H9 (cell line): ENCODE results near the gene DNAH8. TPM values are rescaled to one million over a fixed set of nuclear protein-coding genes. Genes with fewer than 3 reads are reported as not detected.

Source experiments
- DNase-seq: peaks from one replicate; pipeline ENCODE4 v3.0.0-alpha.2; 2017
- H2AFZ ChIP-seq: one replicate; pipeline ENCODE4 v1.6.1; 2013; ENCODE audit warnings: mild to moderate bottlenecking, low read length, control low read depth, moderate library complexity
- H2AK5ac ChIP-seq: 2 replicates; pipeline ENCODE4 v1.6.1; 2013; ENCODE audit warnings: low read length, control low read depth, mixed read lengths; ENCODE audit not compliant: insufficient read length
- H2BK120ac ChIP-seq: one replicate; pipeline ENCODE4 v1.6.1; 2013; ENCODE audit warnings: low read depth, mild to moderate bottlenecking, low read length, control low read depth, inconsistent platforms; ENCODE audit not compliant: poor library complexity, severe bottlenecking
- H2BK12ac ChIP-seq: 2 replicates; pipeline ENCODE4 v1.6.1; 2013; ENCODE audit warnings: low read length, control low read depth, mixed read lengths, low read depth; ENCODE audit not compliant: insufficient read length
- H2BK15ac ChIP-seq: 2 replicates; pipeline ENCODE4 v1.6.1; 2013; ENCODE audit warnings: low read depth, low read length, control low read depth
- H2BK20ac ChIP-seq: one replicate; pipeline ENCODE4 v1.6.1; 2013; ENCODE audit warnings: low read depth, mild to moderate bottlenecking, low read length, control low read depth, inconsistent platforms; ENCODE audit not compliant: poor library complexity, severe bottlenecking
- H2BK5ac ChIP-seq: 2 replicates; pipeline ENCODE4 v1.6.1; 2013; ENCODE audit warnings: low read length, control low read depth, mixed read lengths; ENCODE audit not compliant: insufficient read length
- H3K14ac ChIP-seq: 2 replicates; pipeline ENCODE4 v1.6.1; 2013; ENCODE audit warnings: low read length, control low read depth; ENCODE audit not compliant: insufficient read depth
- H3K18ac ChIP-seq: 2 replicates; pipeline ENCODE4 v1.6.1; 2013; ENCODE audit warnings: low read depth, mild to moderate bottlenecking, mixed read lengths, low read length, control low read depth; ENCODE audit not compliant: insufficient read length
- H3K23ac ChIP-seq: 2 replicates; pipeline ENCODE4 v1.6.1; 2013; ENCODE audit warnings: low read length, control low read depth, mixed read lengths, low read depth; ENCODE audit not compliant: insufficient read length
- H3K23me2 ChIP-seq: 2 replicates; pipeline ENCODE4 v1.6.1; 2013; ENCODE audit warnings: low read depth, mild to moderate bottlenecking, mixed read lengths, low read length, control low read depth; ENCODE audit not compliant: insufficient read length, poor library complexity, severe bottlenecking
- H3K27ac ChIP-seq: 2 replicates; pipeline ENCODE4 v1.5.1; 2013; ENCODE audit warnings: low read length, control low read depth, mixed read lengths, low read depth; ENCODE audit not compliant: insufficient read length
- H3K27me3 ChIP-seq: 2 replicates; pipeline ENCODE4 v1.6.1; 2013; ENCODE audit warnings: low read length, control low read depth, inconsistent platforms; ENCODE audit not compliant: insufficient read depth
- H3K4ac ChIP-seq: 2 replicates; pipeline ENCODE4 v1.6.1; 2013; ENCODE audit warnings: low read depth, mild to moderate bottlenecking, control low read depth, inconsistent platforms, low read length, moderate library complexity
- H3K4me1 ChIP-seq: 2 replicates; pipeline ENCODE4 v1.6.1; 2013; ENCODE audit warnings: low read length, control low read depth, inconsistent platforms; ENCODE audit not compliant: insufficient read depth
- H3K4me2 ChIP-seq: 2 replicates; pipeline ENCODE4 v1.6.1; 2013; ENCODE audit warnings: low read length, control low read depth, mixed read lengths; ENCODE audit not compliant: insufficient read length, insufficient read depth
- H3K56ac ChIP-seq: 2 replicates; pipeline ENCODE4 v1.6.1; 2013; ENCODE audit warnings: low read depth, mild to moderate bottlenecking, mixed read lengths, low read length, control low read depth; ENCODE audit not compliant: insufficient read length
- H3K79me1 ChIP-seq: 2 replicates; pipeline ENCODE4 v1.6.1; 2013; ENCODE audit warnings: low read depth, mild to moderate bottlenecking, moderate library complexity, low read length, control low read depth, inconsistent platforms; ENCODE audit not compliant: insufficient read depth, poor library complexity, severe bottlenecking
- H3K79me2 ChIP-seq: 2 replicates; pipeline ENCODE4 v1.6.1; 2013; ENCODE audit warnings: low read length, control low read depth, inconsistent platforms; ENCODE audit not compliant: insufficient read depth
- H3K9ac ChIP-seq: 2 replicates; pipeline ENCODE4 v1.6.1; 2013; ENCODE audit warnings: low read length, control low read depth, mixed read lengths; ENCODE audit not compliant: insufficient read length; ENCODE audit errors: extremely low read depth
- H3K9me3 ChIP-seq: one replicate; pipeline ENCODE4 v1.6.1; 2013; ENCODE audit warnings: low read depth, low read length, inconsistent platforms; ENCODE audit not compliant: control insufficient read depth
- H3T11ph ChIP-seq: one replicate; pipeline ENCODE4 v1.6.1; 2013; ENCODE audit warnings: mild to moderate bottlenecking, low read length, control low read depth, inconsistent platforms
- H4K20me1 ChIP-seq: one replicate; pipeline ENCODE4 v1.6.1; 2013; ENCODE audit not compliant: control insufficient read depth, insufficient read length, insufficient read depth
- H4K5ac ChIP-seq: 2 replicates; pipeline ENCODE4 v1.6.1; 2013; ENCODE audit warnings: low read depth, mild to moderate bottlenecking, mixed read lengths, low read length, control low read depth; ENCODE audit not compliant: insufficient read length
- H4K8ac ChIP-seq: replicated peaks from 2 replicates; pipeline ENCODE4 v1.6.1; 2013; ENCODE audit warnings: low read length, control low read depth, mixed read lengths, low read depth; ENCODE audit not compliant: insufficient read length
- H4K91ac ChIP-seq: 2 replicates; pipeline ENCODE4 v1.6.1; 2013; ENCODE audit warnings: low read depth, mild to moderate bottlenecking, moderate library complexity, mixed read lengths, low read length, control low read depth; ENCODE audit not compliant: insufficient read length
- H3K27ac Mint-ChIP-seq, 3 experiments: 2 replicates in 2 of 3; 3 replicates in 1 of 3; pipeline ENCODE4 v1.8.0; 2020 to 2021; ENCODE audit warnings: mixed read lengths in 3 of 3, mild to moderate bottlenecking in 1 of 3, moderate library complexity in 1 of 3
- H3K27me3 Mint-ChIP-seq: 2 replicates; pipeline ENCODE4 v1.8.0; 2021; ENCODE audit warnings: low read depth, mild to moderate bottlenecking, moderate library complexity, mixed read lengths
- H3K36me3 Mint-ChIP-seq, 3 experiments: 2 replicates in 2 of 3; 3 replicates in 1 of 3; pipeline ENCODE4 v1.8.0; 2020 to 2021; ENCODE audit warnings: low read depth in 3 of 3, mixed read lengths in 3 of 3; ENCODE audit not compliant: insufficient read depth in 1 of 3
- H3K4me1 Mint-ChIP-seq, 2 experiments: 2 replicates each; pipeline ENCODE4 v1.8.0; 2020; ENCODE audit warnings: mixed read lengths in 2 of 2
- H3K4me3 Mint-ChIP-seq, 2 experiments: 2 replicates in 1 of 2; 3 replicates in 1 of 2; pipeline ENCODE4 v1.8.0; 2020 to 2021; ENCODE audit warnings: mild to moderate bottlenecking in 2 of 2, mixed read lengths in 2 of 2, moderate library complexity in 1 of 2
- H3K9me3 Mint-ChIP-seq, 2 experiments: 2 replicates in 1 of 2; 3 replicates in 1 of 2; pipeline ENCODE4 v1.8.0; 2020; ENCODE audit warnings: mild to moderate bottlenecking in 2 of 2, mixed read lengths in 2 of 2, moderate library complexity in 1 of 2
- WGBS: extraction: QIAGEN DNeasy Blood & Tissue Kit; methylation state at CpG from one replicate; pipeline ENCODE4 v1.1.7; 2013; ENCODE audit warnings: missing lambda C conversion rate, low lambda C conversion rate, mixed read lengths; ENCODE audit not compliant: insufficient read length; ENCODE audit errors: extremely low coverage; 5-methylcytosine and 5-hydroxymethylcytosine counted together
- total RNA-seq: library from RNA; stranded (reverse); gene quantifications from 2 replicates; pipeline ENCODE4 v1.2.1, GENCODE V29; 2021
- TF ChIP-seq, protein P1 (sequence below): fragments of 200-600 bp; sonication (generic); conservative IDR thresholded peaks from 3 replicates; pipeline ENCODE4 v1.8.0; 2021; ENCODE audit warnings: antibody characterized with exemption, mild to moderate bottlenecking

Gene DNAH8
- total RNA-seq, 1 experiment from 2014 or later, result not detected

DNA sequence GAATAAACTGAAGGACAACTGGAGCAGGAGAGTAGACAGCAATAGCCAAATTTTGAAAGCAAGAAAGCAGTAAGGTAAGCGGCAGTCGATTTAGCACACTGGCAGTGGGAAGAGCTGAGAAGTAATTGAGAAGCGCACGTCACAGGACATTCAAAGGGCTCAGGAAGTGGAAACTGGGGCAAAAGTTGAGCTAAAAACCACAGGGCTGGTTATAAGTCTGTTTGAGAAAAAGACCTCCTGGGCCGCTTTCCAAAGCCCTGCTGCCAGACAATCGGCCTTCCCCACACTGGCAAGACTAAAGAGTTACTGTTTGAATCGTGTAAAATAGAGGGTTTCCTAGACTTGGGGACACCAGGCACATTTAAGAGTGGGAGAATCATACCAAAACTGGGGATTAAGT, 161.4 kb downstream of the DNAH8 start:
- Histone ChIP-seq H3K23me2 (no peaks in the 10 kb centered on the region), H3K27ac (no peak overlapping the region), H3K9ac (no peak overlapping the region), H2BK12ac (no peak overlapping the region), H4K8ac (no peak overlapping the region), H2BK120ac (no peak overlapping the region), H3K79me2 (no peaks in the 10 kb centered on the region), H2BK20ac (no peak overlapping the region), H3K4me1 (0 out of 2 replicates have a peak, but pooled peaks cover 3% of the 10 kb centered on the region), H3K27me3 (no peaks in the 10 kb centered on the region), H3K4me2 (no peak overlapping the region), H2BK5ac (no peak overlapping the region), H2AFZ (no peak overlapping the region), H4K5ac (no peak overlapping the region), H3K18ac (no peak overlapping the region), H4K91ac (no peak overlapping the region), H3K56ac (no peak overlapping the region), H3K79me1 (no peaks in the 10 kb centered on the region), H3K9me3 (no peaks in the 10 kb centered on the region), H3T11ph (no peak overlapping the region), H3K23ac (no peak overlapping the region), H2AK5ac (no peak overlapping the region), H3K4ac (no peak overlapping the region), H3K14ac (no peak overlapping the region), H4K20me1 (no peaks in the 10 kb centered on the region), H2BK15ac (no peak overlapping the region)
- peaks cover 9 to 15% of the 10 kb centered on the region in 2 experiments for H3K4me1 Mint-ChIP-seq
- H3K4me3 Mint-ChIP-seq, result no peak overlapping the region; a peak in 1 of 5 replicates
- TF ChIP-seq, protein P1, sequence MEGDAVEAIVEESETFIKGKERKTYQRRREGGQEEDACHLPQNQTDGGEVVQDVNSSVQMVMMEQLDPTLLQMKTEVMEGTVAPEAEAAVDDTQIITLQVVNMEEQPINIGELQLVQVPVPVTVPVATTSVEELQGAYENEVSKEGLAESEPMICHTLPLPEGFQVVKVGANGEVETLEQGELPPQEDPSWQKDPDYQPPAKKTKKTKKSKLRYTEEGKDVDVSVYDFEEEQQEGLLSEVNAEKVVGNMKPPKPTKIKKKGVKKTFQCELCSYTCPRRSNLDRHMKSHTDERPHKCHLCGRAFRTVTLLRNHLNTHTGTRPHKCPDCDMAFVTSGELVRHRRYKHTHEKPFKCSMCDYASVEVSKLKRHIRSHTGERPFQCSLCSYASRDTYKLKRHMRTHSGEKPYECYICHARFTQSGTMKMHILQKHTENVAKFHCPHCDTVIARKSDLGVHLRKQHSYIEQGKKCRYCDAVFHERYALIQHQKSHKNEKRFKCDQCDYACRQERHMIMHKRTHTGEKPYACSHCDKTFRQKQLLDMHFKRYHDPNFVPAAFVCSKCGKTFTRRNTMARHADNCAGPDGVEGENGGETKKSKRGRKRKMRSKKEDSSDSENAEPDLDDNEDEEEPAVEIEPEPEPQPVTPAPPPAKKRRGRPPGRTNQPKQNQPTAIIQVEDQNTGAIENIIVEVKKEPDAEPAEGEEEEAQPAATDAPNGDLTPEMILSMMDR, result no peak
- no peak overlapping the region for H3K27ac Mint-ChIP-seq
- no peaks in the 10 kb centered on the region for H3K36me3 Mint-ChIP-seq
- H3K27me3 Mint-ChIP-seq, result peaks cover 2% of the 10 kb centered on the region
- no peak for DNase-seq
- no peaks in the 10 kb centered on the region for H3K9me3 Mint-ChIP-seq
- no CpG with 5 or more reads among the region's 7 CpGs for WGBS
